ENCODE measurements around the gene HOGA1.
"Not testable (repeated sequence)": the region's sequence is repeated elsewhere in the genome, so short reads cannot be mapped to it uniquely, and the experiment has no call there.

The HOGA1 gene

GRCh38 chr10:97632949-97633884 lies 49.0 kb downstream of the HOGA1 start, which contains the start of gene MORN4:
MORN4 (minus strand) TSS chr10:97633500; CDS start chr10:97619653, 13,847 bp downstream.
- Histone ChIP-seq H3K27me3 (ENCODE audit: control insufficient read depth in 5 of 5, insufficient read depth in 4 of 5, low read length in 5 of 5) (no peaks in the 10 kb centered on the region), H3K9me3 (ENCODE audit: control insufficient read depth in 5 of 5, low read length in 5 of 5) (no peaks in the 10 kb centered on the region), H3K9ac (ENCODE audit: low read length in 5 of 5) (peak within 1 kb of the TSS; percentile 19 to 78 (median 51)), H3K27ac (ENCODE audit: low read depth, low read length) (peak within 1 kb of the TSS; percentile 23), H3K4me3 (ENCODE audit: low read depth in 1 of 5, low read length in 5 of 5) (peak within 1 kb of the TSS; percentile 82 to 94 (median 89)), H3K4me1 (ENCODE audit: control insufficient read depth in 5 of 5, insufficient read depth in 5 of 5, low read length in 5 of 5) (peaks cover 0 to 15% (median 13%) of the 10 kb centered on the region in 5 donors), H3K36me3 (ENCODE audit: control insufficient read depth in 5 of 5, insufficient read depth in 5 of 5, low read length in 5 of 5) (no peaks in the 10 kb centered on the region)

GRCh38 chr10:97633921-97634320 lies 49.7 kb downstream of the HOGA1 start:
- H3K9me3 ChIP-seq (ENCODE audit: control insufficient read depth in 5 of 5, low read length in 5 of 5): no peaks in the 10 kb centered on the region
- no peaks in the 10 kb centered on the region for H3K27me3 ChIP-seq (ENCODE audit: control insufficient read depth in 5 of 5, insufficient read depth in 4 of 5, low read length in 5 of 5)
- H3K4me1 ChIP-seq (ENCODE audit: control insufficient read depth in 5 of 5, insufficient read depth in 5 of 5, low read length in 5 of 5): peaks cover 0 to 15% (median 13%) of the 10 kb centered on the region in 5 donors
- no peak overlapping the region for H3K27ac ChIP-seq (ENCODE audit: low read depth, low read length)
- no peaks in the 10 kb centered on the region for H3K36me3 ChIP-seq (ENCODE audit: control insufficient read depth in 5 of 5, insufficient read depth in 5 of 5, low read length in 5 of 5)
- H3K9ac ChIP-seq (ENCODE audit: low read length in 5 of 5): peak overlapping the region in 2 of 5 donors; percentile 61 to 78
- peak overlapping the region; percentile 82 to 94 (median 89) for H3K4me3 ChIP-seq (ENCODE audit: low read depth in 1 of 5, low read length in 5 of 5)

- Histone ChIP-seq H3K27me3 (ENCODE audit: control insufficient read depth in 5 of 5, insufficient read depth in 4 of 5, low read length in 5 of 5) (no peaks in the 10 kb centered on the region), H3K9ac (ENCODE audit: low read length in 5 of 5) (no peak overlapping the region), H3K4me3 (ENCODE audit: low read depth in 1 of 5, low read length in 5 of 5) (no peak overlapping the region), H3K27ac (ENCODE audit: low read depth, low read length) (no peak overlapping the region), H3K36me3 (ENCODE audit: control insufficient read depth in 5 of 5, insufficient read depth in 5 of 5, low read length in 5 of 5) (no peaks in the 10 kb centered on the region), H3K4me1 (ENCODE audit: control insufficient read depth in 5 of 5, insufficient read depth in 5 of 5, low read length in 5 of 5) (peaks cover 0 to 16% (median 14%) of the 10 kb centered on the region in 5 donors), H3K9me3 (ENCODE audit: control insufficient read depth in 5 of 5, low read length in 5 of 5) (no peaks in the 10 kb centered on the region)
These were observed 51.4 kb downstream of the HOGA1 start for GRCh38 chr10:97635577-97635976.

- H3K9ac ChIP-seq (ENCODE audit: low read length in 5 of 5); H3K4me3 ChIP-seq (ENCODE audit: low read depth in 1 of 5, low read length in 5 of 5); H3K9me3 ChIP-seq (ENCODE audit: control insufficient read depth in 5 of 5, low read length in 5 of 5); H3K27me3 ChIP-seq (ENCODE audit: control insufficient read depth in 5 of 5, insufficient read depth in 4 of 5, low read length in 5 of 5); H3K36me3 ChIP-seq (ENCODE audit: control insufficient read depth in 5 of 5, insufficient read depth in 5 of 5, low read length in 5 of 5); H3K27ac ChIP-seq (ENCODE audit: low read depth, low read length): not testable (repeated sequence)
- H3K4me1 ChIP-seq (ENCODE audit: control insufficient read depth in 5 of 5, insufficient read depth in 5 of 5, low read length in 5 of 5): peaks cover 2 to 17% (median 12%) of the 10 kb centered on the region in 5 donors
These were observed 54.9 kb downstream of the HOGA1 start for GRCh38 chr10:97639090-97639489.

- Histone ChIP-seq H3K9me3 (ENCODE audit: control insufficient read depth in 5 of 5, low read length in 5 of 5) (no peaks in the 10 kb centered on the region), H3K4me1 (ENCODE audit: control insufficient read depth in 5 of 5, insufficient read depth in 5 of 5, low read length in 5 of 5) (peaks cover 2 to 17% (median 12%) of the 10 kb centered on the region in 5 donors), H3K27me3 (ENCODE audit: control insufficient read depth in 5 of 5, insufficient read depth in 4 of 5, low read length in 5 of 5) (no peaks in the 10 kb centered on the region), H3K27ac (ENCODE audit: low read depth, low read length) (peak within 1 kb of the TSS; percentile 84), H3K36me3 (ENCODE audit: control insufficient read depth in 5 of 5, insufficient read depth in 5 of 5, low read length in 5 of 5) (peaks cover 9 to 14% (median 10%) of the 10 kb centered on the region in 5 donors), H3K4me3 (ENCODE audit: low read depth in 1 of 5, low read length in 5 of 5) (peak within 1 kb of the TSS; percentile 76 to 88 (median 84)), H3K9ac (ENCODE audit: low read length in 5 of 5) (peak within 1 kb of the TSS; percentile 68 to 92 (median 86))
These were observed 56.1 kb downstream of the HOGA1 start, which contains the start of gene PI4K2A for GRCh38 chr10:97640174-97640867. PI4K2A (plus strand) TSS chr10:97640671; CDS start chr10:97640743, 72 bp downstream.

- Histone ChIP-seq H3K27ac (ENCODE audit: low read depth, low read length) (peak overlapping the region; percentile 84), H3K36me3 (ENCODE audit: control insufficient read depth in 5 of 5, insufficient read depth in 5 of 5, low read length in 5 of 5) (peaks cover 9 to 14% (median 10%) of the 10 kb centered on the region in 5 donors), H3K9ac (ENCODE audit: low read length in 5 of 5) (peak overlapping the region; percentile 68 to 92 (median 86))
These were observed 57.0 kb downstream of the HOGA1 start for GRCh38 chr10:97640868-97641811.

GRCh38 chr10:97642471-97643159 lies 58.4 kb downstream of the HOGA1 start:
- not testable (repeated sequence) for H3K4me3 ChIP-seq (ENCODE audit: low read depth in 1 of 5, low read length in 5 of 5); H3K27ac ChIP-seq (ENCODE audit: low read depth, low read length); H3K27me3 ChIP-seq (ENCODE audit: control insufficient read depth in 5 of 5, insufficient read depth in 4 of 5, low read length in 5 of 5); H3K9me3 ChIP-seq (ENCODE audit: control insufficient read depth in 5 of 5, low read length in 5 of 5)
- H3K9ac ChIP-seq (ENCODE audit: low read length in 5 of 5): peak overlapping the region in 1 of 5 donors; percentile 40
- peaks cover 2 to 20% (median 16%) of the 10 kb centered on the region in 5 donors for H3K4me1 ChIP-seq (ENCODE audit: control insufficient read depth in 5 of 5, insufficient read depth in 5 of 5, low read length in 5 of 5)
- H3K36me3 ChIP-seq (ENCODE audit: control insufficient read depth in 5 of 5, insufficient read depth in 5 of 5, low read length in 5 of 5): peaks cover 9 to 14% (median 10%) of the 10 kb centered on the region in 5 donors

More at GRCh38 chr10:97640868-97641811, 57.0 kb downstream of the HOGA1 start:
- H3K9me3 ChIP-seq (ENCODE audit: control insufficient read depth in 5 of 5, low read length in 5 of 5): no peaks in the 10 kb centered on the region
- peak overlapping the region; percentile 76 to 88 (median 84) for H3K4me3 ChIP-seq (ENCODE audit: low read depth in 1 of 5, low read length in 5 of 5)
- H3K27me3 ChIP-seq (ENCODE audit: control insufficient read depth in 5 of 5, insufficient read depth in 4 of 5, low read length in 5 of 5): no peaks in the 10 kb centered on the region
- peaks cover 2 to 17% (median 12%) of the 10 kb centered on the region in 5 donors for H3K4me1 ChIP-seq (ENCODE audit: control insufficient read depth in 5 of 5, insufficient read depth in 5 of 5, low read length in 5 of 5)

GRCh38 chr10:97643441-97643985 lies 59.3 kb downstream of the HOGA1 start:
- Histone ChIP-seq H3K9ac (ENCODE audit: low read length in 5 of 5) (peak overlapping the region in 1 of 5 donors; percentile 14), H3K4me1 (ENCODE audit: control insufficient read depth in 5 of 5, insufficient read depth in 5 of 5, low read length in 5 of 5) (peaks cover 2 to 28% (median 22%) of the 10 kb centered on the region in 5 donors), H3K36me3 (ENCODE audit: control insufficient read depth in 5 of 5, insufficient read depth in 5 of 5, low read length in 5 of 5) (peaks cover 9 to 14% (median 10%) of the 10 kb centered on the region in 5 donors), H3K4me3 (ENCODE audit: low read depth in 1 of 5, low read length in 5 of 5) (no peak overlapping the region), H3K27me3 (ENCODE audit: control insufficient read depth in 5 of 5, insufficient read depth in 4 of 5, low read length in 5 of 5) (no peaks in the 10 kb centered on the region), H3K27ac (ENCODE audit: low read depth, low read length) (no peak overlapping the region), H3K9me3 (ENCODE audit: control insufficient read depth in 5 of 5, low read length in 5 of 5) (no peaks in the 10 kb centered on the region)

Measured in subcutaneous abdominal adipose tissue (tissue), 5 donors.